Neural progenitor cell (in vitro differentiated cells): Measurements from ENCODE around the gene CACNA1B. TPM values are rescaled to one million over a fixed set of nuclear protein-coding genes. Genes with fewer than 3 reads are reported as not detected.

Experiments used
- DNase-seq: peaks from one replicate; pipeline ENCODE4 v3.0.0-alpha.2; 2016; ENCODE audit warnings: low spot score
- H2AFZ ChIP-seq: fragments of 200-600 bp; sonication (generic); replicated peaks from 2 replicates; pipeline ENCODE4 v1.6.1; 2016; ENCODE audit warnings: antibody characterized with exemption
- H3F3A ChIP-seq: fragments of 200-600 bp; sonication (generic); 2 replicates; pipeline ENCODE4 v1.6.1; 2016; ENCODE audit warnings: antibody characterized with exemption, low read depth
- H3K27ac ChIP-seq: fragments of 200-600 bp; sonication (generic); 2 replicates; pipeline ENCODE4 v1.5.1; 2016; ENCODE audit warnings: mild to moderate bottlenecking
- H3K27me3 ChIP-seq: fragments of 200-600 bp; sonication (generic); 2 replicates; pipeline ENCODE4 v1.6.1; 2016; ENCODE audit warnings: mild to moderate bottlenecking, moderate library complexity
- H3K36me3 ChIP-seq: fragments of 200-600 bp; sonication (generic); 2 replicates; pipeline ENCODE4 v1.5.1; 2016
- H3K4me1 ChIP-seq: fragments of 200-600 bp; sonication (generic); 2 replicates; pipeline ENCODE4 v1.6.1; 2016; ENCODE audit warnings: mixed run types
- H3K4me2 ChIP-seq: fragments of 200-600 bp; sonication (generic); 2 replicates; pipeline ENCODE4 v1.6.1; 2016
- H3K4me3 ChIP-seq: fragments of 200-600 bp; sonication (generic); 2 replicates; pipeline ENCODE4 v1.5.1; 2016
- H3K79me2 ChIP-seq: fragments of 200-600 bp; sonication (generic); 2 replicates; pipeline ENCODE4 v1.6.1; 2016; ENCODE audit warnings: low read depth
- H3K9ac ChIP-seq: fragments of 200-600 bp; sonication (generic); 2 replicates; pipeline ENCODE4 v1.6.1; 2016
- H3K9me3 ChIP-seq: fragments of 200-600 bp; sonication (generic); 2 replicates; pipeline ENCODE4 v1.5.1; 2016; ENCODE audit warnings: low read depth
- H4K20me1 ChIP-seq: fragments of 200-600 bp; sonication (generic); 2 replicates; pipeline ENCODE4 v1.6.1; 2016; ENCODE audit warnings: low read depth
- H3K27ac Mint-ChIP-seq: 3 replicates; pipeline ENCODE4 v1.8.0; 2021; ENCODE audit warnings: mixed read lengths
- H3K27me3 Mint-ChIP-seq: 2 replicates; pipeline ENCODE4 v1.8.0; 2022; ENCODE audit warnings: low read depth, mild to moderate bottlenecking, inconsistent platforms, moderate library complexity, mixed read lengths; ENCODE audit not compliant: insufficient read depth
- H3K36me3 Mint-ChIP-seq: 3 replicates; pipeline ENCODE4 v1.8.0; 2021; ENCODE audit warnings: mixed read lengths
- H3K4me1 Mint-ChIP-seq: 3 replicates; pipeline ENCODE4 v1.8.0; 2021; ENCODE audit warnings: mixed read lengths
- H3K4me3 Mint-ChIP-seq: 3 replicates; pipeline ENCODE4 v1.8.0; 2021; ENCODE audit warnings: mild to moderate bottlenecking, moderate library complexity, mixed read lengths
- H3K9me3 Mint-ChIP-seq: 3 replicates; pipeline ENCODE4 v1.8.0; 2020; ENCODE audit warnings: mixed read lengths
- EZH2 ChIP-seq: fragments of 200-600 bp; sonication (generic); IDR thresholded peaks from 2 replicates; pipeline ENCODE4 v1.6.1; 2017; ENCODE audit warnings: antibody characterized with exemption, mild to moderate bottlenecking, moderate library complexity
- EZH2phosphoT487 ChIP-seq: fragments of 200-600 bp; sonication (generic); IDR thresholded peaks from 2 replicates; pipeline ENCODE4 v1.6.1; 2017; ENCODE audit warnings: antibody characterized with exemption
- total RNA-seq: library from RNA; depleted of rRNA; stranded (reverse); fragments of >200 nt; gene quantifications from 2 replicates; pipeline ENCODE4 v1.2.3, GENCODE V29; 2015; ENCODE audit warnings: low replicate concordance
- TF ChIP-seq, protein P1 (sequence below): fragments of 200-600 bp; sonication (generic); IDR thresholded peaks from 2 replicates; pipeline ENCODE4 v1.5.1; 2017; ENCODE audit warnings: antibody characterized with exemption, mild to moderate bottlenecking

The CACNA1B gene
- total RNA-seq, 1 donor from 2014 or later = 0.30 TPM

DNA sequence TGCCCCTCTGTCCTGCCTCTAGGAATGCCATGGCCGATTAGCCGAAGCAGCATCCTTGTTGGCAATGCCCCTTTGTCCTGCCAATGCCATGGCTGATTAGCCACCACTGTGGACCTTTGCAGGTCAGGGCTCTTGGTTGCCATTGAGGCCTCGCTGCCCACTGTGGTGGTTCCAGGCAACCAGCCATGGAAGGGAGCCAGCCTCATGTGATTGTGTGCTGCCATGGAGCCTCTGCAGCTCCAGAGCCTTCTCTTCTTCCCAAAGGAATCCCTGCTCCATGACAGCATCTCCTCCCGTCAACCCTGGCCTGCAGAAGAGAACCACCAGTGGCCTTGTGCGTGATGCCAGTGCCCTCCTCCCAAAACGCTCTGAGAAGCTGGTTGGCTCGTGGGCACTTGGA is 187.0 kb downstream of the CACNA1B start:
- Histone ChIP-seq H3K36me3 (no peaks in the 10 kb centered on the region), H2AFZ (no peak overlapping the region), H3K4me2 (no peak overlapping the region), H3K4me1 (peaks cover 6% of the 10 kb centered on the region), H3K9ac (no peak overlapping the region), H3F3A (no peaks in the 10 kb centered on the region), H4K20me1 (no peaks in the 10 kb centered on the region), H3K27ac (no peak overlapping the region), H3K27me3 (no peaks in the 10 kb centered on the region), H3K9me3 (no peaks in the 10 kb centered on the region), H3K79me2 (no peaks in the 10 kb centered on the region), H3K4me3 (no peak overlapping the region)
- peaks cover 2% of the 10 kb centered on the region for H3K9me3 Mint-ChIP-seq
- TF ChIP-seq EZH2phosphoT487 (no peak), EZH2 (no peak)
- TF ChIP-seq, protein P1, sequence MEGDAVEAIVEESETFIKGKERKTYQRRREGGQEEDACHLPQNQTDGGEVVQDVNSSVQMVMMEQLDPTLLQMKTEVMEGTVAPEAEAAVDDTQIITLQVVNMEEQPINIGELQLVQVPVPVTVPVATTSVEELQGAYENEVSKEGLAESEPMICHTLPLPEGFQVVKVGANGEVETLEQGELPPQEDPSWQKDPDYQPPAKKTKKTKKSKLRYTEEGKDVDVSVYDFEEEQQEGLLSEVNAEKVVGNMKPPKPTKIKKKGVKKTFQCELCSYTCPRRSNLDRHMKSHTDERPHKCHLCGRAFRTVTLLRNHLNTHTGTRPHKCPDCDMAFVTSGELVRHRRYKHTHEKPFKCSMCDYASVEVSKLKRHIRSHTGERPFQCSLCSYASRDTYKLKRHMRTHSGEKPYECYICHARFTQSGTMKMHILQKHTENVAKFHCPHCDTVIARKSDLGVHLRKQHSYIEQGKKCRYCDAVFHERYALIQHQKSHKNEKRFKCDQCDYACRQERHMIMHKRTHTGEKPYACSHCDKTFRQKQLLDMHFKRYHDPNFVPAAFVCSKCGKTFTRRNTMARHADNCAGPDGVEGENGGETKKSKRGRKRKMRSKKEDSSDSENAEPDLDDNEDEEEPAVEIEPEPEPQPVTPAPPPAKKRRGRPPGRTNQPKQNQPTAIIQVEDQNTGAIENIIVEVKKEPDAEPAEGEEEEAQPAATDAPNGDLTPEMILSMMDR = no peak
- no peak for DNase-seq
- H3K4me1 Mint-ChIP-seq = peaks cover 11% of the 10 kb centered on the region
- peaks cover 5% of the 10 kb centered on the region for H3K27me3 Mint-ChIP-seq
- no peak overlapping the region for H3K4me3 Mint-ChIP-seq
- H3K27ac Mint-ChIP-seq = no peak overlapping the region
- no peaks in the 10 kb centered on the region for H3K36me3 Mint-ChIP-seq

DNA sequence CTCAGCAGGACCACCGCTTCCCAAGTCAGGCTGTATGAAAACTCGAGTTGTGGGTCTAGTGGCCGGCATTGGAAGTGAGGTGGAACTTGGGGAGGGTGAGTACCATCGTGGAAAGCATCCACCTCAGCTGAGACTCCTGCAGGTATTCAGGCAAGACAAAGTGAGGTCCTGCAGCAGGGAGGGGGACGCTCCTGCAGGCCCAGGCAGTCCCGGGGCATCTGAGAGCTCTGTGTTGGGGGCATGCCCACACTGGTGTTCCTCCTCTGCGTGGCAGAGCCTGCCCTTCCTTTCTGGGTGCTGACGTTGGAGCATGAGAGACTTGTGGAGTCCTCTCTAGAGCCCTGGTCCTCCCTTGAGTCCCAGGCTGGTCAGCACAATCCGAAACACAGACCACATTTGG is 187.7 kb downstream of the CACNA1B start:
- no peaks in the 10 kb centered on the region for H3K36me3 ChIP-seq
- Mint-ChIP-seq H3K4me3 (no peak overlapping the region), H3K27me3 (peaks cover 5% of the 10 kb centered on the region), H3K9me3 (no peaks in the 10 kb centered on the region), H3K4me1 (peaks cover 16% of the 10 kb centered on the region), H3K27ac (no peak overlapping the region), H3K36me3 (no peaks in the 10 kb centered on the region)
- H3K27me3 ChIP-seq = no peaks in the 10 kb centered on the region
- no peak overlapping the region for H2AFZ ChIP-seq
- DNase-seq = no peak
- H3K4me3 ChIP-seq = no peak overlapping the region
- H3K9me3 ChIP-seq = no peaks in the 10 kb centered on the region
- H3F3A ChIP-seq = no peaks in the 10 kb centered on the region
- H4K20me1 ChIP-seq = no peaks in the 10 kb centered on the region
- H3K4me1 ChIP-seq = peaks cover 13% of the 10 kb centered on the region
- no peak overlapping the region for H3K27ac ChIP-seq
- no peak overlapping the region for H3K9ac ChIP-seq
- no peak overlapping the region for H3K4me2 ChIP-seq
- no peaks in the 10 kb centered on the region for H3K79me2 ChIP-seq
- no peak for TF ChIP-seq EZH2
- no peak for TF ChIP-seq EZH2phosphoT487
- TF ChIP-seq, protein P1 = no peak

DNA sequence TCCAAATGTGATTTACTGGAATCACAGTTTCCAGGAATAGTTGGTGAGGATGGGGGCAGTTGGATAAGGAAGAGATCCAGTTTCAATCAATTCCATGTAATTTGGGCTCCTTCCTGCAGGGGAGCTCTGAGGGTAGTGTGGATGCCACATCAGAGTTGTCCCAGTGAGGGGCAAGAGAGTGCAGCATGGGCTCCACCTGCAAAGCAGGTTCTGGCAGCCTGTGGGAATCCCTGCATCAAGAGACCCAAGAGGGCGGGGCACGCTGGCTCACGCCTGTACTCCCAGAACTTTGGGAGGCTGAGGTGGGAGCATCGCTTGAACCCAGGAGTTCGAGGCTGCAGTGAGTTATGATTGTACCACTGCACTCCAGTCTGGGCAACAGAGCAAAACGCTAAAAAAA is 188.5 kb downstream of the CACNA1B start:
- no peaks in the 10 kb centered on the region for H3K36me3 Mint-ChIP-seq
- Histone ChIP-seq H3K4me1 (peaks cover 13% of the 10 kb centered on the region), H3K9me3 (no peaks in the 10 kb centered on the region), H3K9ac (no peak overlapping the region), H3K79me2 (no peaks in the 10 kb centered on the region), H3K4me2 (no peak overlapping the region), H3K27ac (no peak overlapping the region), H3K27me3 (no peaks in the 10 kb centered on the region), H3K4me3 (no peak overlapping the region), H3F3A (no peaks in the 10 kb centered on the region), H3K36me3 (no peaks in the 10 kb centered on the region), H4K20me1 (no peaks in the 10 kb centered on the region), H2AFZ (no peak overlapping the region)
- DNase-seq = peak; percentile 18
- H3K4me1 Mint-ChIP-seq = peaks cover 17% of the 10 kb centered on the region
- H3K27ac Mint-ChIP-seq = no peak overlapping the region
- TF ChIP-seq, protein P1 = peak; percentile 41
- TF ChIP-seq EZH2phosphoT487 = no peak
- no peaks in the 10 kb centered on the region for H3K9me3 Mint-ChIP-seq
- no peak overlapping the region for H3K4me3 Mint-ChIP-seq
- H3K27me3 Mint-ChIP-seq = peaks cover 4% of the 10 kb centered on the region
